ENCODE data around the gene TAS2R46.

DNA sequence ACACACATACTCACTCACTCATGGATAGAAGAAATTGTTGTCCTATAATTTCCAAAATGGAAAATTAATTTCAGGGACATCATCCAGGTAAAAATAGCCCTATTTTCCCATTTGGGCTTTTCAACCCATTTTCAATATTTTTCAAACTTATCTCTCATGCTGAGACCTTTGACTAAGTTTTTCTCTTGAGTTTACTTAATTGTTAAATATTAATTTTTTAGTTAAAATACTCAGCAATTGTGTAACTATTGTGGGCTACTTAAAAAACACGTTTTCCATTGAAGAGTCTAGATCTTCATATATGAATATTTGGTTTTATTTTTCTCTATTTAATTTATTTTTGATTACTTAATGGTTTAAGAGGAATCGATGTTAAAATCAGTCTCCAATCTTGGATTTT lies 44.2 kb upstream of the TAS2R46 start:
- TF ChIP-seq CTCF (conservative IDR thresholded peaks at IDR 0.05) (no peak), ZFX (IDR thresholded peaks at IDR 0.05) (no peak)
